EH (cell line): ENCODE data around the gene BAZ1A.
"Not testable (repeated sequence)": the region's sequence is repeated elsewhere in the genome, so short reads cannot be mapped to it uniquely, and the experiment has no call there.

ENCODE experiments used
- DNase-seq: peaks from one replicate; pipeline ENCODE4 v3.0.0-alpha.2; 2015; ENCODE audit warnings: low read depth

Gene BAZ1A

DNA sequence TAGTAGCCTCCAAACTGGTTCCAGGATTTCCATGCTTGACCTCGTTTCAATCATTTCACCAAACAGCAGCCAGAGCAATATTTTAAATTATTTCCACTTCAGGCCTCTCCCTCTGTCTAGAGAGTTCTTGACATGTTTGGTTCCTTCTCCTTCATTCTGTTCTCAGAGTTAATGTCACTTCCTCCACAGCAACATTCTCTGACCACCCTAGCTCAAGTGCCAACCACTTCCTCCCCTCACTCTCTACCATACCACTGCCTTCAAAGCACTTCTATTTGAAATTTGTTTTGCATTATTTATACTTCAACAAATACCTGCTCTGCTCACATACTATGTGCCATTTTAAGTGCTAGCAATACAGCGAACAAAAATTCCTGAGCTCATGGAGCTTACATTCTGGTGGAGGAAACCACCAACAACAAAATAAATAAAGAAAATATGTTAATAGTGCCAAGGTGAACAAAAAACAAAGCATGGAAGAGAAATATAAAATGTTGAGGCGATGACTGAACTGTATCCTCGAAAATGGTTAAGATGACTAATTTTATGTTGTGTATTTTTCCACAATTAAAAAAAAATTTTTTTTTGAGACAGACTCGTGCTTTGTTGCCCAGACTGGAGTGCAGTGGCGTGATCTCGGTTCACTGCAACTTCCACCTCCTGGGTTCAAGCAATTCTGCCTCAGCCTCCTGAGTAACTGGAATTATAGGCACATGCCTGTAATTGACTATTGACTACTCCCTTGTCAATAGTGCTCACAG is 17.3 kb downstream of the BAZ1A start:
- no peak for DNase-seq

DNA sequence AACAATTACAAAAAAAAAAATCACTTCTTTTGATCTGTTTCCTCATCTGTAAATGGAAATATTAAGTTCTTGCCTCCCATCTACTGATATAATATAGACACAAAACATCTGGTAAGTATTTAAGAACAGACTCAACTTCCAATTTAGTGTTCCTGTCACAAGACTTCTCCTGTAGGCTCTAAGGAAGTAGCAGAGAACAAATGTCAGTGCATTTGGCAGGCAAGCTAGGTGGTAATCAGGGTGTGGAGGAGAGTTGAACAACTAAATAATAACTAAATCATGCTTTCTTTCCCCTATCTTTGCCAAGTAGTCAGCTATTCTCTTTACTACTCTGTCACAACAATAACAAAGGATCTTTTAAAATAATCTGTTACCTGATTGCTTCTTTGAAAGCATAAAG is 22.1 kb downstream of the BAZ1A start:
- DNase-seq = no peak

DNA sequence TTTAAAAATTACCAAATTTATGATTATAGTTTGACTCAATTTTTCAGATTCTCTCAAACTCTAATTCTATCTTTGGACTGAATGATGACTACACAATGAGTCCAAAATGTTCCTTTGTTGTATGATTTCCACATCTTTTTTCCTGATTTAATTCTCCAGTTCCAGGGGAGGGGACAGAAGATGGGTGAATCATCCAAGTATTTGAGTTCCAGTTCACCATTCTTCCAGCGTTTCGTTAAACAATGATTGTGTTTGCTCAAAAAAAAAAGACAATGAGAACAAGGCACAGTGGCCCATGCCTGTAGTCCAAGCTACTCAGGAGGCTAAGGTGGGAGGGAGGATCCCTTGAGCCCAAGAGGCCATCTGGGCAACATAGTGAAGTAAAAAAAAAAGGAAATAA is 23.8 kb downstream of the BAZ1A start:
- peak; percentile 60 for DNase-seq

DNA sequence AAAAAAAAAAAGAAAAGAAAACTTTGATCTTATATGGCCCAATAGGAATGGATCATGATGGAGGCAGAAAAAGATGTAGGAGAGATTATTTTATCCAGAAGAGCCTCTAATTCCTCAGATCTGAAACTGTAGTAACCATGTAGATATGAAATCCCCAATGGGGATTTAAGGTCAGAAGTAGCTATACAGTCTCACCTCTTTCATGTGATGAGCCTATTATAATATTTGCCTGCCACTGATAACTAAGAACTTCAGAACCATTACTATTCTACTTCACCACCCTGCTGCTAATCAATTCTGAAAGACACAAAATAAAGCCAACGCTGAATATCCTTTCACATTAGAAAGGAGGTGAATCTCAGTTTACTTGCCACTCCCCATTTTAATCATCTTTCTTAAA is 29.3 kb downstream of the BAZ1A start:
- no peak for DNase-seq

DNA sequence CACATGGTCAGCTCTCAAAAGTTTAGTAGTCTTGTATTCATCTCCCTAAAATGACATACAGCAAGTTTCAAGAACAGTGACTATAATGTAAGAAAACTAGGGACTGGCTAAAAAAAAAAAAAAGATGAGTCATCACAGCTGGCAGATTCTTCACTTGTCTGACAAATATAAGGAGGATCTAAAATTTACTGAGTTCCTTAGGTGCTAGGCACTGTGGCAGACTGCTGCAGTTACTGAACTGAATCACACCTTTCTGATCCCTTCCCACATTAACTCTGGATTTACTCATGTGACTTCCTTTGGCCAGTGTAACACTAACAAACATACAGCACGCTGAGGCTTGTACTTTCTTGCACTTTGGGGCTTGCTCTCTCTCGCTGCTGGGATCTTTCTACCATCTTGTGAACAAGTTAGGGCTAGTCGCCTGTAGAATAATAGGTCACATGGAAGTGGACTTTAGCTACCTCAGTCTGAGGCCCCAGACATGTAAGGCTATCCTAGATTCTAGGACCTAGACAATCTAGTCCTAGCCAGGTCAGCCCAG is 32.1 kb downstream of the BAZ1A start:
- DNase-seq = peak; percentile 76

DNA sequence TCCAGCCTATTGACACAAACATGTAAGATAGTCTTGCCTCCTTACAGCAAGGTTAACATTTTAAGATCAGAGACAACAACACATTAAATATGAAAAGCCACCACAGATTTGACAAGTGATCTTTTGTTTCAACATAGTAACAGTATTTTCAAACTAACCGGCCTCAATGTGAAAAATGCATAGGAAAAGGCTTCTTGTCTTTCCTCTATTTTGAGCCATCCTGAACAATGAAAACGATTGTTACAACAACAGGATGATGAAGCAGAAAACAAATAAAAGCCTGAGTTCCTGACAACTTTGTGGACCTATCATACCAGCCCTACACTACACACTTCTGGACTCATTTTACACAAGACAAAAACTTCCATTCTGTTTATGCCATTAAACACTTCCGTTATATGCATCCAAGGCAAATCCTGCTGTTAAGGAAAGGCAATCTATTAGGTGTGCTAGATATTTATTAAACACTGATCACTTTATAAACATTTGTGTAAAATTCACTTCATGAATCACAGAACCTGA is 37.3 kb downstream of the BAZ1A start:
- no peak for DNase-seq

DNA sequence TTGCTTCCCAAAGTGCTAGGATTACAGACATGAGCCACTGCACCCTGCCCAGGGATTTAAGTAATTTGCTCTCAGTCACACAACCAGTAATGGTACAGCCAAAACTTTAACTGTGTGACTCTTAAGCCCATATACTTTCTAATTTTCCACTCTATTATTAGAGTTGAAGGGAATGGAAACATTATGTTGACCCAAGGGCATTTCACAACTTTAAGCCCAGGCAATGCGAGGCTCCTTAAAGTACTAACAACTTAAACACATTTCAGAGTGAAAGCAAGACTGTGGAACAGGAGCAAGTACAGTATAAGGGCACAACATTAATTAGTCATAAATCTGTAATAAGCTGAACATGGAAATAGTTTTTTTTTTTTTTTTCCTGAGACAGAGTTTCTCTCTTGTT is 39.8 kb downstream of the BAZ1A start:
- DNase-seq = no peak

DNA sequence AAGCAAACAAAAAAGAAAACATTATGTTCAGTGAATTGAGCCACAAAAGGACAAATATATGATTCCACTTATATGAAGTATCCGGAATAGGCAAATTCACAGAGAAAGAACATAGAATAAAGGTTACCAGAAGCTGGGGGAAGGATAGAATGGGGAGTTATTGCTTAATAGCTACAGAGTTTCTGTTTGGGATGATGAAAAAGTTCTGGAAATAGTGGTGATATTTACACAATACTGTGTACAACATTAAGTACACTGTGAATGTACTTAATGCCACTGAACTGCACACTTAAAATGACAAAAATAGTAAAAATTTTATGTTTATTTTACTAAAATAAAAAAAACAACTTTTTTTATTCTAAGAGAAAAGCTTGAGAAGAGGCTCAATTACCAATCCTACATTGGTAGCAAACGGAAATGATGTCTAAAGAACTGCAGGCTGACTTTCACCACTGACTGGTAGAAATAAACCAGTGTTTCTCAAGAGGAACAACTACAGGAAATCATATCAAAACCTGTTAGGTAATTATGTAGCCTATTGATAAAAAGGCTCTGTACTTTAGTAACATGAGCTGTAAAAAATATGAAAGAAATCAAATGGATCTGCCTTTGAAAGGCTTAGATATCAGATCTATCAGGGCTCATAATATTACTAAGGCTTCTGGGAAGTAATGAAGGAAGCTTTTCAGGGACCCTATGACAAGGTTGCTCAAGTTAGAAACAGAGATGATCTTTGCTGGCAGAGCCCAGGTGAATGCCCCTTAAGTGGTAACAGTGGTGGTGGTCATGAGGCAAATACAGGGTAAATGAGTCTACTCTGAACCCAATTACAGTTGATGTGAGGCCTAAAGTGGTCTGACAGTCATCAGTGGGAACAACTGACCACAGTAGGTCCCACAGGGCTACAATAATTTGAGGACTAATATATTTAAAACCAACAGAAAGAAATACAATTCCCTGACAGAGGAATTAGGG is 41.3 kb downstream of the BAZ1A start:
- no peak for DNase-seq

DNA sequence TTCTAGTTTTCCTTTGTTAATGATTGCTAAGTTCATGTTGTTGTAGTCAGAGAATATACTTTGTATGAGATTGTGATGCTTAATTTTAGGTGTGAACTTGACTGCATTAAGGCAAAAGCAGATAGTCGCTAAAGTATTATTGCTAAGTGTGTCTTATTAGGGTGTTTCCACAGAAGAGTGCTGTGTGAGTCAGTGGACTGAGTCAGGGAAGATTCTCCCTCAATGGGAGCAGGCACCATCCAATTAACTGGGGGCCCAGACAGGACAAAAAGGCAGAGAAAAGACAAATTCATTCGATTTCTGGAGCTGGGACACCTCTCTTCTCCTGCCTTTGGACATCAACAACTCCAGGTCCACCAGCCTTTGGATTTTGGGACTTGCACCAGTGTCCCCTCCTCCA is 48.5 kb downstream of the BAZ1A start:
- DNase-seq = peak; percentile 59

DNA sequence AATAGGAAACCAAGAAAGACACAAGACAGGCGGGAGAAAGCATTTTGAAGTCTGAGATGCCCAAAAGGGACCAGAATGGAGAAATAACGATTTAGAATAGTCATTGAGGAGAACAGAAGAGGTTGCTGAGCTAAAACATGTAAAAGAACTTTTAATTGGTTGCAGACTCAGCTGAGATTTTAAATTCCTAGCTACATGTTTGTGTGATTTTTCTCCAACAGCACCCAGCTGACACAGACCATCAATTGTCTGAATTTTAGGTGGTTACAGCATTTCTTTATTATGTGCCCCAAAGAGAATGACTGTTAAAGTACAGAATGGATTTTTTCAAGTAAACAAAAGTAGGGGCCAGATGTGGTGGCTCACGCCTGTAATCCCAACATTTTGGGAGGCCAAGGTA is 50.3 kb downstream of the BAZ1A start:
- peak; percentile 5 for DNase-seq

DNA sequence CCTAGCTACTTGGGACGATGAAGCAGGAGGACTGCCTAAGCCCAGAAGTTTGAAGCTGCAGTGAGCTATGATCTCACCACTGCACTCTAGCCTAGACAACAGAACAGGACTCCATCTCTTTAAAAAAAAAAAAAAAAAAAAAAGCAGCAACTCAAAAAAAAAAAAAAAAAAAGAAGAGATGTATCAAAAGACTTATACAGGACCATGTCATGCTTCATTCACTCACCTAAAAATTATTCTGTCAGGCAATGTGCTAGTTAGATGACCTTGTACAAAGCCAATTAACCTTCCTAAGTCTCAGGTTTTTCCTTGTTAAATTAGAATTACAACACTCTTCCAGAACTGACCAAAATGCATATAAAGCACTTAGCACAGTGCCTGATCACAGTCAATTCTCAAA is 50.9 kb downstream of the BAZ1A start:
- DNase-seq = no peak

DNA sequence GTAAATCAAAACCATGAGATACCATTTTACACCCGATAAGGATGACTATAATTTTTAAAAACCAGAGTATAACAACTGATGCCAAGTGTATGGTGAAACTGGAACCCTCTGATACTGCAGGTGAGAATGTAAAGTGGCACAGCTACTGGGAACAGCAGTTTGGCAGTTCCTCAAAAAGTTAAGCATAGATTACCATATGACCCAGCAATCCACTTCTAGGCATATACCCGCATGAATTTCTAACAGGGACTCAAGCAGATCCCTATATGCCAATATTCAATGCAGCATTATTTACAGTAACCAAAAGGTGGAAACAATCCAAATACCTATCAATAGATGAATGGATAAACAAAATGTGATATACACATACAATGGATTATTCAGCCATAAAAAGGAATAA is 57.4 kb downstream of the BAZ1A start:
- DNase-seq = no peak

DNA sequence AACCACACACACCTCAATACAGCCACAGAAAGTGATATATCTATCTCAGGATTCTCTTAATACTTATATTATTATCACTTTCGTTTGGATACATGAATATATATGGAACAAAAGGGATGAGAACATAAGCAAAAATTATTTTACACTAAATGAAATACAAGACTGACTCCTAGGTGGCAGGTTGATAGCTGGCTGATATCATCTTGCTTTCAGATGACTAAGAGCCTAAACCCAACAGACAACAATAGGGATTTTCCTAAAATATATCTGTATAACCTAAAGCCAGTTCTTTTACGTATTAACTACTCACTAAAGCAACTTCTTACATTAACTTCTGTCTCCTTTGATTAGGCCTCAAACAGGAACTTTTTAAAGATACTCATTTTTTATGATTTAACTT is 65.1 kb downstream of the BAZ1A start:
- DNase-seq = no peak

DNA sequence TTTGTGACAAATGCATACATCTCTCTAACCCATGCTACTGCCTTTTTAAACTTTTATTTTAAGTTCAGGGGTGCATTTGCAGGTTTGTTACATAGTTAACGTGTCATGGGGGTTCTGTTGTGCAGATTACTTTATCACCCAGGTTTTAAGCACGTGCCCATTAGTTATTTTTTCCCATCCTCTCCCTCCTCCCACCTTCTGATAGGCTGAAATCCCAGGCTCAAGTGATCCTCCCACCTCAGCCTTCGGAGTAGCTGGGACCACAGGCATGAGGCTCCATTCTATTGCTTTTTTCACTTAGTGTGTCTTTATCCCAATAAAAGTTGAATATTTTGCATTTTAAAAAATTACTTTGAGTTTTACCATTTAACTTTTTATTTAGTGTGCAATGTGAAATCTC is 68.9 kb downstream of the BAZ1A start:
- no peak for DNase-seq

DNA sequence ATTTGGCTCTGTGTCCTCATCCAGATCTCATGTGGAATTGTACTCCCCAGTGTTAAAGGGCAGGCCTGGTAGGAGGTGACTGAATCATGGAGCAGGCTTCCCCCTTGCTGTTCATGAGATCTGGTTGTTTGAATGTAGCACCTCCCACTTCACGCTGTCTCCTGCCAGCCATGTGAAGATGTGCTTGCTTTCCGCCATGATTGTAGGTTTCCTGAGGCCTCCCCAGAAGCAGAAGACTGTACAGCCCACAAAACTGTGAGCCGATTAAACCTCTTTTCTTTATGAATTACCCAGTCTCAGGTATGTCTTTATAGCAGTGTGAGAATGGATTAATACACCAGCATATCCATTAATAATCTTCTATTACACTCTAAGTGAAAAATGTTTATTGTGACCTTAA is 70.2 kb downstream of the BAZ1A start:
- no peak for DNase-seq

DNA sequence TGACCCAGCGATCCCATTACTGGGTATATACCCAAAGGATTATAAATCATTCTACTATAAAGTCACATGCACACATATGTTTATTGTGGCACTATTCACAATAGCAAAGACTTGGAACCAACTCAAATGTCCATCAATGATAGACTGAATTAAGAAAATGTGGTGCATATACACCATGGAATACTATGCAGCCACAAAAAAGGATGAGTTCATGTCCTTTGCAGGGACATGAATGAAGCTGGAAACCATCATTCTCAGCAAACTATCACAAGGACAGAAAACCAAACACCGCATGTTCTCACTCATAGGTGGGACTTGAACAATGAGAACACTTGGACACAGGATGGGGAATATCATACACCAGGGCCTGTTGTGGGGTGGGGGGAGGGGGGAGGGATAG is 76.3 kb downstream of the BAZ1A start:
- DNase-seq = not testable (repeated sequence)

DNA sequence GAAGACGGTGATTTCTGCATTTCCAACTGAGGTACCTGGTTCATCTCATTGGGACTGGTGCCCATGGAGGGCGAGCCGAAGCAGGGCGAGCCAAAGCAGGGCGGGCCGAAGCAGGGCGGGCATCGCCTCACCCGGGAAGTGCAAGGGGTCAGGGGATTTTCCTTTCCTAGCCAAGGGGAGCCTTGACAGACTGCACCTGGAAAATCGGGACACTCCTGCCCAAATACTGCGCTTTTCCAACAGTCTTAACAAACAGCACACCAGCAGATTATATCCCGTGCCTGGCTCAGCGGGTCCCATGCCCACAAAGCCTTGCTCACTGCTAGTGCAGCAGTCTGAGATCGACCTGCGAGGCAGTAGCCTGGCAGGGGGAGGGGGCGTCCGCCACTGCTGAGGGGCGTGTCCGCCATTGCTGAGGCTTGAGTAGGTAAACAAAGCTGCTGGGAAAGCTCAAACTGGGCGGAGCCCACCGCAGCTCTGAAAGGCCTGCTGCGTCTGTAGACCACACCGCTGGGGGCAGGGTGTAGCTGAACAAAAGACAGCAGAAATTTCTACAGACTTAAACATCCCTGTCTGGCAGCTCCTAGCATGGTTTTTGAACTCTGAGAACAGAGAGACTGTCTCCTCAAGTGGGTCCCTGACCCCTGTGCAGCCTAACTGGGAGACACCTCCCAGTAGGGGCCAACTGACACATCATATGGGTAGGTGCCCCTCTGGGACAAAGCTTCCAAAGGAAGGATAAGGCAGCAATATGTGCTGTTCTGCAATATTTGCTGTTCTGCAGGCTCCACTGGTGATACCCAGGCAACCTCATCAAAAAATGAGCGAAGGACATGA is 77.2 kb downstream of the BAZ1A start:
- no peak for DNase-seq

DNA sequence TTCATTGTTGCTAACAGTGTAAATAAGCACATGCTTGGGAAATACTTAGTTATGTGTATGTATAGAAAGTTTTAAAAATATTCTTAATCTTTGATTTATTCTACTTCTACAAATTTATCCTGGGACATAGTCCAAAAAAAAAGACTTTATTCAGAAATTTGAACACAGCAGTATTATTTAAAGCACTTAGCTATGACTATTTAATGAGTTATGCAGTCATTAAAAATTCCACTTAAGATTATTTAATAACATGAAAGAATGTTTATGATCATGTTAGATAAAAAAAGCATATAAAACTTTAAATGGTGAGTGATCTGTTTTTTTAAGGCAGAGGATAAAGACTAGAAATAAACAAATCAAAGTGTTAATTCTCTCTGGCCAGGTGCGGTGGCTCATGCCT is 78.3 kb downstream of the BAZ1A start:
- peak; percentile 10 for DNase-seq

DNA sequence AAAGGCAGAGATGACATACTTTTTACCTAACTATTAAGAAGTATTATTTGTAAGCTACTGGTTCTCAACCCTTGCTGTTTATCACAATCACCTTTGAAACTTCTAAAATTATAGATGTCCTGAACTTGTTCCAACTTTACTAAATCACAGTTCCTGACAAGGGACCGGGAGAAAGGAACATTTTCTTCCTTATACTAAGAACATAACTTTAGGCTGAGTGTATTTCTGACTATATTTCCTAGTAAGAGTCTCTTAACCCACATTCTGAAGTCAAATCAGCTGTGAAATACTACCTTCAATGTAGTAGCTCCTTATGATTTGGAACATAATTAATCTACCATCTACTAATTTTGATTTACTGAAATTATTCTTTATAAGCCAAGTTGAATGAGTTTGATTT is 80.2 kb downstream of the BAZ1A start:
- peak; percentile 8 for DNase-seq

DNA sequence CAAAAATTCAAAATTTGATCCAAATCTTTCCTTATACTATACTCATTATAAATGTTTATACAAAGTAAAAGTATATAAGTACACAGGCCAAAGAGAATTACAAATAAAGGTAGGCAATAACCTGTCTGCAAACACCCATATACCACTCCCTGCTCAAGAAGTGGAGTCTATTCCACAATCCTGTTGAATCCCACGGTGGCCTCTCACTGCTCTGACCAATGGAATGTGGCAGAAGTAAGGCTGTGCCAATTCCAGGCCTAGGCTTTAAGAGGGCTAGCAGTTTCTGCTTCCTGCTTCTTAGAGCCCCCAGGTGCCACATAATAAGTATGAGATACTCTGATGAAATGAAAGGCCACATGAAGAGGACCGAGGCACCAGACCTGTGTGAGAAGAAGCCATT is 80.9 kb downstream of the BAZ1A start:
- peak; percentile 31 for DNase-seq

DNA sequence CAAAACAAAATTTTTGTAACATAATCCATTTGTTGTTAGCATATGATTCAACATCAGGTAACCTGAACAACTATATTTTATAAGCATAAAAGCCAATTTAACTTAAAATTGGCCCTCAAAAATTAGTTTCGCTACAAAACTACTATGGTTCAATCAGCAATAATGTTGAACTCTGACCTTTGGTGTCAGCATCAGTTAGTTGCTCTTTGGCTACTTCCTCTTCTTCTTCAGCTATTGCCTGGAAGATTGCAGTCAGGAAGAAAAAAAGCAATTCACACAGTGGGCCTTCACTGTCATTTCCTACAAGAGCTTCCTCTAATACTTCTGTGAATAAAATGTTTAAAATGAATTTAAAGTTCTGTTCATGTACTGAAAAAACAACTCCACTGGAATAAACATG is 82.6 kb downstream of the BAZ1A start:
- no peak for DNase-seq
